Immature natural killer cell (primary cell): ENCODE measurements around the gene KMT5B. TPM values are rescaled to one million over a fixed set of nuclear protein-coding genes. Genes with fewer than 3 reads are reported as not detected.
A peak's percentile ranks its signal among the peaks of the same experiment; 100 is the strongest.
"Not testable (repeated sequence)": the region's sequence is repeated elsewhere in the genome, so short reads cannot be mapped to it uniquely, and the experiment has no call there.

Source experiments
- DNase-seq, 3 donors: peaks; one replicate each; pipeline ENCODE4 v3.0.0; 2022; ENCODE audit warnings: mixed read lengths in 1 of 3
- H3K27ac Mint-ChIP-seq, 6 donors: one replicate each; pipeline ENCODE4 v1.8.0; 2020; ENCODE audit warnings: mixed read lengths in 6 of 6, mild to moderate bottlenecking in 5 of 6, inconsistent platforms in 4 of 6, moderate library complexity in 3 of 6
- H3K27me3 Mint-ChIP-seq, 3 donors: one replicate each; pipeline ENCODE4 v1.8.0; 2020 to 2021; ENCODE audit warnings: low read depth in 3 of 3, mild to moderate bottlenecking in 3 of 3, mixed read lengths in 3 of 3, moderate library complexity in 3 of 3, inconsistent platforms in 1 of 3
- H3K36me3 Mint-ChIP-seq, 3 donors: one replicate each; pipeline ENCODE4 v1.8.0; 2020; ENCODE audit warnings: mixed read lengths in 3 of 3, inconsistent platforms in 2 of 3, mild to moderate bottlenecking in 2 of 3
- H3K4me1 Mint-ChIP-seq, 2 donors: one replicate each; pipeline ENCODE4 v1.8.0; 2020; ENCODE audit warnings: inconsistent platforms in 2 of 2, mild to moderate bottlenecking in 2 of 2, mixed read lengths in 2 of 2, moderate library complexity in 1 of 2
- H3K4me3 Mint-ChIP-seq, 5 donors: one replicate each; pipeline ENCODE4 v1.8.0; 2020; ENCODE audit warnings: mild to moderate bottlenecking in 5 of 5, mixed read lengths in 5 of 5, inconsistent platforms in 3 of 5, moderate library complexity in 3 of 5
- H3K9me3 Mint-ChIP-seq, 6 donors: one replicate each; pipeline ENCODE4 v1.8.0; 2020; ENCODE audit warnings: mild to moderate bottlenecking in 6 of 6, mixed read lengths in 6 of 6, inconsistent platforms in 4 of 6, moderate library complexity in 3 of 6
- polyA plus RNA-seq, 3 donors: library from polyadenylated mRNA; unstranded; fragments of 300-500 nt; fragmentation: Illumina TruSeq; gene quantifications; one replicate each; pipeline ENCODE4 v1.2.3, GENCODE V29; 2021

The KMT5B gene
- polyA plus RNA-seq = 10 to 100 TPM; 23.9 to 58.5 (median 30.0) TPM

DNA sequence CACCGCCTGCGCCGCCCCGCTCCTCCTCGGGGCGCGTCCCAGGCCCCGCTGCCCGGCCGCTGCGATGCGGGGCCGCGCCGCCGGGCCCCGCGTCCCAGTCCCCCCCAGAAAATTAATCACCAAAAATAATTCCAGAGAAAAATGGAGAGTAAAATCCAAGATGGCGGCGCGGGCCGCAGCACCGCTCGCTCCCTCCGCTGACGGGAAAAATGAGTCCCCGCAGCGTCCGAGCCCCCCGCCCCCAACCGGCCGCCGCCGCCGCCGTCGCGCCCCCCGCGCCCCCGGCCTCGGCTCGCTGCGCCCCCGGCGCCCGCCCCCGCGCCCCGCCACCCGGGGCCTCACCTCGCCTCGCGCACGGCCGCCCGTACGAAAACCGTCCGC lies at the start of gene KMT5B:
Gene KMT5B, minus strand, starts transcription at position 162 of the 381 bp plus-strand sequence. CDS start 23,220 bp downstream, outside the sequence.
- peaks cover 44 to 50% of the 10 kb centered on the region in 2 donors for H3K4me1 Mint-ChIP-seq
- no peak for DNase-seq
- H3K9me3 Mint-ChIP-seq = no peaks in the 10 kb centered on the region
- peak within 1 kb of the TSS; percentile 92 to 97 (median 94) for H3K4me3 Mint-ChIP-seq
- H3K27ac Mint-ChIP-seq = peak within 1 kb of the TSS; percentile 85 to 97 (median 94)
- H3K27me3 Mint-ChIP-seq = peaks cover 26 to 53% (median 36%) of the 10 kb centered on the region in 3 donors
- H3K36me3 Mint-ChIP-seq = no peaks in the 10 kb centered on the region

DNA sequence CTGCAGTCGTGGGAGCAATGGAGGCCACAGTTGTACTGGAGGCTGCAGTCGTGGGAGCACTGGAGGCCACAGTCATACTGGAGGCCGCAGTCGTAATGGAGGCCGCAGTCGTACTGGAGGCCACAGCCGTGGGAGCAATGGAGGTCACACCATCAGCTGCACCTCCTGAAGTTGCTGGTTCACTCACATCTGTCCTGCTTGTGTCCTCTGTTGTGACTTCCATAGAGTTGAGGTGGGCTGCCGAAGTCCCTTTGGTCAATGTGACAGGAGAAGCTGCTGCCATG lies 49.4 kb upstream of the KMT5B start:
- Mint-ChIP-seq H3K9me3 (no peaks in the 10 kb centered on the region), H3K36me3 (peaks cover 16 to 35% (median 17%) of the 10 kb centered on the region in 3 donors), H3K27ac (peak overlapping the region in 1 of 6 donors; percentile 56), H3K4me1 (peaks cover 13 to 25% of the 10 kb centered on the region in 2 donors), H3K27me3 (peaks cover 0 to 2% (median 0%) of the 10 kb centered on the region in 3 donors), H3K4me3 (no peak overlapping the region)
- no peak for DNase-seq

DNA sequence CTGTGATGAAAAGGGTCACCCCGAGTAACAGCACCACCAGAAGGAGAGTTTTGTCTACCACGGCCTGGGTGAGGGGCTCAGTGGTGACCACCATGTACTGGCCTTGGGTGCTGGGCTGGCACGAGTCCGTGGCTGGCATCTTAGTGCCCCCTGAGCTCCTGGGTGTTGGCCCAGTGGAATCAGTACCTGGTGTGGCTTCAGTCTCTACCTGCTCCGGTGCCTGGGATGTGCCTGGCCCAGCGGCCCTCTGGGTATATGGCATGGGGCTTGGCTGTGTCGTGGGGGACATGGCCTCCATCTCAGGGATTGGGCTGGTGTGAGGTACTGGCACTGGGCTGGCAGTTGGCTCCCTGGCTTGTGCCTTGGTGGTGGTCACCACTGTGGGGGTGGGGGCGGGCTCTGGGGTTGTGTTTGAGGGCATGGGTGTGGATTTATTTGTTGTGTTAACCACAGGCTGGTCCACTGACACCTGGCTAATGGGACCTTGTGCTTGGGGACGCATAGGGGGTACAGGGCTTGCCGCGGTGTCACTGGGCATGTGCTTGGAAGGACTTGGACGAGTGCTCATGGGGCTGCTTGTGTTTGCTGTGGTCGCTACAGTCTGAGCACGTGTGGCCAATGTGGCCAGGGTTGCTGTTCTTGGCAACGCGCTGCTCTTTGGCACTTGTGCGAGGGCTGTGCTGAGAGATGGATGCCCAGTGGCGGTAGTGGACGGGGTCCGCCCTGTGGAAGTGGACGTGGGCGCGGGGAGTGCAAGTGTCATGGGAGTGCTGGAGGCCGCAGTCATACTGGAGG lies 48.9 kb upstream of the KMT5B start:
- Mint-ChIP-seq H3K27me3 (no peaks in the 10 kb centered on the region), H3K27ac (peak overlapping the region in 4 of 6 donors; percentile 24 to 63 (median 48)), H3K36me3 (peaks cover 16 to 30% (median 17%) of the 10 kb centered on the region in 3 donors), H3K9me3 (no peaks in the 10 kb centered on the region), H3K4me3 (no peak overlapping the region), H3K4me1 (peaks cover 12 to 23% of the 10 kb centered on the region in 2 donors)
- no peak for DNase-seq

DNA sequence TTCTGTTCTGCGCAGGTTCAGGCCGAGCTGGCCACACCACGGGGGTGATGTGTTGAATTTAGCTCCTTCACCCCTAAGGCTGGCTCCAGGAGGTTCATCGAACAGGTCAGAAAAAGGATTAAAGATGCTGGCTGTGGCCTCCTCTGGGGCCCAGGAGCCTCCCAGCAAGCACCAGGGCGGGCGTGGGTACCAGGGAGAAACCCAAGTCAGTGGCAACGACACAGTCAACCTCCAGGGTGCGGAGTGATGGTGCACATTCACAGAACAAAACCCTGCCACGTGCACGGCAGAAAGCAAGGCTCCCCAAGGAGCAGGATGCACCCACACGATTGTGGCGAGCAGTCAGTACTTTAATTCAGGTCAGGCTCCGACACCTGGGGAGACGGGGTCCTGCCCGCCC lies 47.9 kb upstream of the KMT5B start:
- DNase-seq = no peak
- Mint-ChIP-seq H3K4me3 (no peak overlapping the region), H3K27me3 (no peaks in the 10 kb centered on the region), H3K36me3 (peaks cover 16 to 24% (median 17%) of the 10 kb centered on the region in 3 donors), H3K9me3 (no peaks in the 10 kb centered on the region), H3K4me1 (peaks cover 7 to 14% of the 10 kb centered on the region in 2 donors), H3K27ac (no peak overlapping the region)

- H3K27me3 Mint-ChIP-seq = no peaks in the 10 kb centered on the region
- H3K4me3 Mint-ChIP-seq = no peak overlapping the region
Observed at GRCh38 chr11:68260484-68260883, 47.4 kb upstream of the KMT5B start.

DNA sequence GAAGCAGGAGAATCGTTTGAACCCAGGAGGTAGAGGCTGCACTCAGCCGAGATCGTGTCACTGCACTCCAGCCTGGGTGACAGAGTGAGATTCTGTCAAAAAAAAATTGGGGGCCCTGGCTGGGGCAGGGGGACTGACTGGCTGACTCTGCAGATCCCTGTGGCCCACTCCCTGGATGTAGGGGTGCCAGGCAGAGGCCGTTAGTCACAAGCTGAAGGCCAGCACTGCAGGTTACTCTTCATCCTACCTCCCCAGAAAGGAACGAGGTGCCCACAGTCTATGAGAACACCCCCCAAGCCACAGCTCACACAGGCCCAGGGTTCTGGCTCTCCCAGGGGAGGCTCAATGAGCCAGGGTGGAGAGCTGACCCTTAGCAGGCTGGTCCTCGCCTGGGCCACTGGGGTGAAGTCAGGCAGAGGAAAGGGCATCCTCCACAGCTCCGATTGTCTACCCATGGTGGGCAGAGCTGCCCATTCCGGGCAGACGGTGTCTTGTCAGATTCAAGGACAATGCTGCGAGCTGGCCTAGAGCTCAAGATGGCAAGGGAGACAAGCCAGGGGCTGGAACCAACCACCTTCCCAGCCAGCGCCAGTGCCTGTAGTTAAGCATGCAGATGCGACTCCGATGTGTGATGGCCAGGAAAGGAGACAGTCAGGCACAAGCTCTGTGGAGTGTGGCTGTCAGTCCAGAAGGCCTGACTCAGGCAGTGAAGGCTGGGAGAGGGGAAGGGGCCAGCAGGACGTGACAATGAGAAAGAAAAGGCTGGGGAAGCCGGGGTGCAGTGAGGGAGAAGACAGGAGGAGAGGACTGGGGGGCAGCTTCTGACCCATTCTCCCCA lies 46.2 kb upstream of the KMT5B start:
- Mint-ChIP-seq H3K27ac (peak overlapping the region in 2 of 6 donors; percentile 40 to 46), H3K4me1 (peaks cover 6% of the 10 kb centered on the region in 2 donors), H3K27me3 (no peaks in the 10 kb centered on the region), H3K4me3 (no peak overlapping the region), H3K36me3 (peaks cover 10 to 18% (median 10%) of the 10 kb centered on the region in 3 donors), H3K9me3 (no peaks in the 10 kb centered on the region)
- DNase-seq = no peak

More at GRCh38 chr11:68260484-68260883, 47.4 kb upstream of the KMT5B start:
- Mint-ChIP-seq H3K27ac (peak overlapping the region in 5 of 6 donors; percentile 2 to 43 (median 5)), H3K4me1 (peaks cover 7 to 11% of the 10 kb centered on the region in 2 donors), H3K9me3 (no peaks in the 10 kb centered on the region), H3K36me3 (peaks cover 16 to 24% (median 17%) of the 10 kb centered on the region in 3 donors)
- no peak for DNase-seq

GRCh38 chr11:68258363-68258765 lies 45.3 kb upstream of the KMT5B start:
- no peak overlapping the region for H3K4me3 Mint-ChIP-seq
- H3K9me3 Mint-ChIP-seq = no peaks in the 10 kb centered on the region
- peaks cover 6% of the 10 kb centered on the region in 2 donors for H3K4me1 Mint-ChIP-seq
- DNase-seq = no peak
- H3K27me3 Mint-ChIP-seq = no peaks in the 10 kb centered on the region
- no peak overlapping the region for H3K27ac Mint-ChIP-seq
- H3K36me3 Mint-ChIP-seq = peaks cover 9 to 18% (median 10%) of the 10 kb centered on the region in 3 donors

DNA sequence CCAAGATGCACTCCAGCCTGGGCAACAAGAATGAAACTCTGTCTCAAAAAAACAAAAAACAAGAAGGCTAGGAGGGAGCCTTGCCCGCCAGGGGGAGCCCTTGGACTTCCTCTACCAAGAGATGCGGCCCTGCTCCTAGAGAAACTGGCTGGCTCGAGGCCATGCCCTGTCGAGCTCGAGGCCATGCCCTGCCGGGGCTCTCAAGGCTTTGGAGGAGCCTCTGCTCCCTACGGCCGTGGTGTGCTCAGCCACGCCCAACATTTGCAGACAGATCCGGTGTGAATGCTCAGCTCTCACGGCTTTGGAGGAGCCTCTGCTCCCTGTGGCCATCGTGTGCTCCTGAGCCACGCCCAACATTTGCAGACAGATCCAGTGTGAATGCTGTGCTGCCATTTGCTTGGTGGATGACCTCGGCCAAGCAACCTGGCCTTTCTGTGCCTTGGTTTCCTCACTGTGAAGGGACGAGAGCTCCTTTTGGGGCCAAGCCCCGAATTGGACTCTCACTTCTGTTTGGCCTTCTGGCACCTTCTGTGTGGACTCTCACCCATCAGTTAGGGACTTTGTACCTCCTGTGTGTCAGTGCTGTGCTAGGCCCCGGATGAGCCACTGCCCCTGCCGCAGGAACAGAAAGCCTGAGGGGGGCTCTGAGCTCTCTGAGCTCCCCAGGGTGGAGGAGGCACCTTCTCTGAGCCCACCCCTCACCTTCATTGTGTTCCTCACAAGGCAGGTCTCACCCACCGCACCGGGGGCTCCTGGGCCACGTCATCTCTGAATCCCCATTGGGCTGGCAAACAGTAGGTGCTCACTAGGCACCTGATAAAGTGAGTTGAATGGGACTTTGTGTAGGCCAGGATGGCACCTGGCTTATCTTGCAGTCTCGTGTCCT lies 44.6 kb upstream of the KMT5B start:
- peak overlapping the region in 1 of 5 donors; percentile 22 for H3K4me3 Mint-ChIP-seq
- H3K9me3 Mint-ChIP-seq = no peaks in the 10 kb centered on the region
- peak; percentile 85 to 87 (median 85) for DNase-seq
- H3K27me3 Mint-ChIP-seq = no peaks in the 10 kb centered on the region
- H3K36me3 Mint-ChIP-seq = peaks cover 3 to 11% (median 4%) of the 10 kb centered on the region in 3 donors
- H3K4me1 Mint-ChIP-seq = peaks cover 3 to 6% of the 10 kb centered on the region in 2 donors
- peak overlapping the region in 3 of 6 donors; percentile 63 to 82 (median 80) for H3K27ac Mint-ChIP-seq

DNA sequence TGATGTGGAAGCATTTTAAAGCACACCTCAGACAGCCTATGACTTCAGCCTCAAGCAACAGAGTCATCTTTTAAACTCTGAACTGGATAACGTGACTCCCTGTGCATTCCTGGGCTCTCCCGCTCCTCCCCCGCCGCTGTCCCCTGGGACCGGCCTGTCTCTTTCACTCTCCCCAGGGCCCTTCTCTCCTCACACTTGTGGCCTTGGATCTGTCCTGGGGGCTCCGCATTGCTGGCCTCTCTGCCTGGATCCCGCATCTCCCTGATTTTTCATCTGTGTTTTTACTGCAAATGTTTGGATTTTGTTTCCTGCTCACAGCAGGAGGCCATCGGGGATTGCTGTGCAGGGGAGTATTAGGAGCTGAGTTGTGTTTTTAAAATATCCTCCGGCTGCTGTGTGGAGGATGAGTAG lies 43.2 kb upstream of the KMT5B start:
- DNase-seq = no peak
- Mint-ChIP-seq H3K4me3 (no peak overlapping the region), H3K36me3 (peaks cover 0 to under 1% (median 0%) of the 10 kb centered on the region in 3 donors), H3K9me3 (no peaks in the 10 kb centered on the region), H3K4me1 (peaks cover 3 to 6% of the 10 kb centered on the region in 2 donors), H3K27me3 (no peaks in the 10 kb centered on the region), H3K27ac (no peak overlapping the region)

GRCh38 chr11:68255526-68255925 lies 42.4 kb upstream of the KMT5B start:
- Mint-ChIP-seq H3K27me3 (peaks cover 0 to 3% (median 0%) of the 10 kb centered on the region in 3 donors), H3K27ac (no peak overlapping the region), H3K4me3 (no peak overlapping the region), H3K36me3 (no peaks in the 10 kb centered on the region), H3K9me3 (no peaks in the 10 kb centered on the region), H3K4me1 (peaks cover 3 to 6% of the 10 kb centered on the region in 2 donors)
- DNase-seq = no peak

- H3K9me3 Mint-ChIP-seq = no peaks in the 10 kb centered on the region
- no peak for DNase-seq
- H3K4me1 Mint-ChIP-seq = peaks cover 3 to 6% of the 10 kb centered on the region in 2 donors
- peaks cover 0 to 3% (median 0%) of the 10 kb centered on the region in 3 donors for H3K27me3 Mint-ChIP-seq
- no peaks in the 10 kb centered on the region for H3K36me3 Mint-ChIP-seq
- no peak overlapping the region for H3K4me3 Mint-ChIP-seq
- H3K27ac Mint-ChIP-seq = no peak overlapping the region
Observed at GRCh38 chr11:68254421-68254820, 41.3 kb upstream of the KMT5B start.

DNA sequence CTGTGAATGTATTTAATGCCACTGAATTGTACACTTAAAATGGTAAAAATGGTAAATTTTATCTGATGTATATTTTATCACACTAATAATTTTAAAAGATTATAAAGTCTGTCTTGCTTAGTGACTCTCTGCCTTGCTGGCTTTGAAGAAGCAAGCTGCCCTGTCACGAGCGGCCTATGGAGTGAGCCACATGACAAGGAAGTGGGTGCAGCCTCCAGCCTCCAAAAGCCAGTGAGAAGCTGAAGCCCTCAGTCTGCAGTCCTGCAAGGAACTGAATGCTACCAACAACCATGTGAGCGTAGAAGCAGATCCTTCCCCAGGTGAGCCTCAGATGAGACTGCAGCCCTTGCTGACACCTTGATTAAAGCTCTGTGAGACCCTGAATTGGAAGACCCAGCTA lies 38.7 kb upstream of the KMT5B start:
- Mint-ChIP-seq H3K4me1 (no peaks in the 10 kb centered on the region), H3K27ac (no peak overlapping the region), H3K27me3 (peaks cover 0 to 3% (median 0%) of the 10 kb centered on the region in 3 donors), H3K4me3 (no peak overlapping the region), H3K9me3 (no peaks in the 10 kb centered on the region), H3K36me3 (no peaks in the 10 kb centered on the region)
- DNase-seq = no peak

DNA sequence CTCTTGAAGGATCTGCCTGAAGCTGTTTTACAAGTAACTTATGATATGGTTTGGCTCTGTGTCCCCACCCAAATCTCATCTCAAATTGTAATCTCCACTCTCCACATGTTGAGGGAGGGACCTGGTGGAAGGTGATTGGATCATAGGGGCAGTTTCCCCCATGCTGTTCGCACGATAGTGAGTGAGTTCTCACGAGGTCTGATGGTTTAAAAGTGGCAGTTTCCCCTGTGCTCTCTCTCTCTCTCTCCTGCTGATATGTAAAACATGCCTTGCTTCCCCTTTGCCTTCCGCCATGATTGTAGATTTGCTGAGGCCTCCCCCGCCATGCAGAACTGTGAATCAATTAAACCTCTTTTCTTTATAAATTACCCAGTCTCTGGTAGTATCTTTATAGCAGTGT lies 31.8 kb upstream of the KMT5B start:
- H3K4me3 Mint-ChIP-seq, H3K27me3 Mint-ChIP-seq, H3K27ac Mint-ChIP-seq, H3K9me3 Mint-ChIP-seq, DNase-seq, H3K36me3 Mint-ChIP-seq, H3K4me1 Mint-ChIP-seq: not testable (repeated sequence)
